Lung (tissue), 12 donors: ENCODE data around the gene TP53BP2. TPM values are rescaled to one million over a fixed set of nuclear protein-coding genes. Genes with fewer than 3 reads are reported as not detected.

Experiments
- ATAC-seq: fragments of 200-7000 bp; cut with Tn5 transposase; one replicate; pipeline ENCODE4 v1.9.1; 2020; ENCODE audit warnings: moderate number of reproducible peaks; ENCODE audit not compliant: insufficient read depth, low FRiP score
- DNase-seq, 3 donors: peaks; one replicate each; pipeline ENCODE4 v3.0.0-alpha.2; 2013 to 2017
- H3K27ac ChIP-seq, 2 donors: one replicate each; pipeline ENCODE4 v1.5.1; 2013; ENCODE audit warnings: mild to moderate bottlenecking in 2 of 2, moderate library complexity in 2 of 2, control low read depth in 1 of 2, inconsistent platforms in 1 of 2, low read depth in 1 of 2, low read length in 1 of 2
- H3K27me3 ChIP-seq, 3 donors: one replicate each; pipeline ENCODE4 v1.5.1; 2013; ENCODE audit warnings: low read length in 2 of 3; ENCODE audit not compliant: control insufficient read depth in 3 of 3, insufficient read depth in 3 of 3
- H3K36me3 ChIP-seq, 4 donors: one replicate each; pipeline ENCODE4 v1.5.1; 2013; ENCODE audit warnings: low read length in 4 of 4, mild to moderate bottlenecking in 1 of 4, moderate library complexity in 1 of 4; ENCODE audit not compliant: control insufficient read depth in 4 of 4, insufficient read depth in 4 of 4
- H3K4me1 ChIP-seq, 5 donors: one replicate each; pipeline ENCODE4 v1.5.1; 2013; ENCODE audit warnings: low read length in 5 of 5, mild to moderate bottlenecking in 2 of 5, moderate library complexity in 1 of 5; ENCODE audit not compliant: control insufficient read depth in 5 of 5, insufficient read depth in 5 of 5
- H3K4me3 ChIP-seq: one replicate; pipeline ENCODE4 v1.5.1; 2013; ENCODE audit warnings: mild to moderate bottlenecking, control low read depth, moderate library complexity
- H3K9ac ChIP-seq, 2 donors: one replicate each; pipeline ENCODE4 v1.5.1; 2013; ENCODE audit warnings: low read length in 2 of 2, control low read depth in 1 of 2; ENCODE audit not compliant: insufficient read depth in 1 of 2
- H3K9me3 ChIP-seq, 4 donors: one replicate each; pipeline ENCODE4 v1.5.1; 2013; ENCODE audit warnings: low read length in 3 of 4, mild to moderate bottlenecking in 1 of 4, moderate library complexity in 1 of 4; ENCODE audit not compliant: control insufficient read depth in 4 of 4, insufficient read depth in 3 of 4
- CTCF ChIP-seq: IDR thresholded peaks from 2 replicates; pipeline ENCODE4 v1.5.1; 2012; ENCODE audit warnings: mild to moderate bottlenecking; ENCODE audit errors: control extremely low read depth, extremely low read depth
- WGBS, 2 donors: extraction: QIAGEN DNeasy Blood & Tissue Kit; methylation state at CpG; one replicate each; pipeline ENCODE4 v1.1.7; 2013; 5-methylcytosine and 5-hydroxymethylcytosine counted together
- polyA plus RNA-seq, 2 donors: library from polyadenylated mRNA; stranded (reverse); fragments of 200-250 nt; gene quantifications; one replicate each; pipeline ENCODE4 v1.2.1, GENCODE V29; 2013
- total RNA-seq, 2 donors: library from RNA; depleted of rRNA in 1 of 2; stranded (reverse); fragments of >200 nt in 1 of 2; gene quantifications; one replicate each; pipeline ENCODE4 v1.2.1, GENCODE V29; 2014 to 2021
- donor health status: control.
- donor health status: control.
- donor health status: Bipolar disorder and iron deficiency.
- donor health status: healthy.
- donor health status: DM: yes; HTN: yes; CAD: no.

Gene TP53BP2
- total and polyA plus RNA-seq, 4 donors = 11.5 to 94.2 (median 45.7) TPM

- Histone ChIP-seq H3K27ac (no peak overlapping the region), H3K9me3 (no peaks in the 10 kb centered on the region), H3K9ac (no peak overlapping the region), H3K36me3 (no peaks in the 10 kb centered on the region), H3K4me1 (peaks cover 0 to 2% (median 0%) of the 10 kb centered on the region in 5 donors), H3K4me3 (no peak overlapping the region), H3K27me3 (no peaks in the 10 kb centered on the region)
- ATAC-seq (no peak), DNase-seq (no peak)
- WGBS, 2 donors = 94 to 97% methylated on average over 17 of the region's 17 CpGs
- no peak for TF ChIP-seq CTCF
Observed at GRCh38 chr1:223856386-223856785, 10.6 kb upstream of the TP53BP2 start.

- no peak for TF ChIP-seq CTCF
- H3K27me3 ChIP-seq = no peaks in the 10 kb centered on the region
- no peak overlapping the region for H3K4me3 ChIP-seq
- H3K9ac ChIP-seq = no peak overlapping the region
- ATAC-seq (no peak), DNase-seq (no peak)
- no peaks in the 10 kb centered on the region for H3K9me3 ChIP-seq
- no peaks in the 10 kb centered on the region for H3K4me1 ChIP-seq
- no peak overlapping the region for H3K27ac ChIP-seq
- H3K36me3 ChIP-seq = no peaks in the 10 kb centered on the region
- WGBS, 2 donors = 90 to 98% methylated on average over 1 of the region's 1 CpG
Observed at GRCh38 chr1:223853748-223854147, 8.0 kb upstream of the TP53BP2 start.

GRCh38 chr1:223853275-223853674, 7.5 kb upstream of the TP53BP2 start:
- ATAC-seq (no peak), DNase-seq (no peak)
- Histone ChIP-seq H3K27me3 (no peaks in the 10 kb centered on the region), H3K9ac (no peak overlapping the region), H3K36me3 (no peaks in the 10 kb centered on the region), H3K4me1 (no peaks in the 10 kb centered on the region), H3K27ac (no peak overlapping the region), H3K4me3 (no peak overlapping the region), H3K9me3 (no peaks in the 10 kb centered on the region)
- TF ChIP-seq CTCF = no peak

GRCh38 chr1:223852337-223852736, 6.6 kb upstream of the TP53BP2 start:
- H3K27me3 ChIP-seq = no peaks in the 10 kb centered on the region
- H3K27ac ChIP-seq = no peak overlapping the region
- WGBS, 2 donors = 73 to 86% methylated on average over 1 of the region's 1 CpG

More at GRCh38 chr1:223852337-223852736, 6.6 kb upstream of the TP53BP2 start:
- Histone ChIP-seq H3K9me3 (no peaks in the 10 kb centered on the region), H3K4me1 (peaks cover 0 to 2% (median 0%) of the 10 kb centered on the region in 5 donors), H3K36me3 (no peaks in the 10 kb centered on the region), H3K4me3 (no peak overlapping the region), H3K9ac (no peak overlapping the region)
- ATAC-seq (no peak), DNase-seq (no peak)
- no peak for TF ChIP-seq CTCF
